K562 (cell line): ENCODE results near the gene HEBP2. TPM values are rescaled to one million over a fixed set of nuclear protein-coding genes. Genes with fewer than 3 reads are reported as not detected.

Experiments
- ATAC-seq: fragments of 200-7000 bp; cut with Tn5 transposase; 3 replicates; pipeline ENCODE4 v1.9.1; 2020; ENCODE audit warnings: moderate library complexity
- BruUV-seq: library from RNA; stranded (reverse); fragments of 400-500 nt; replicated peaks from 2 replicates; lab custom pipeline; 2021; lab: Mats Ljungman, UMichigan
- CTCF ChIA-PET: fragments of 300-600 bp; formaldehyde crosslinking; extraction: SDS; loops from one replicate; lab custom pipeline; 2021; ENCODE audit warnings: low intra/inter-chr PET ratio; lab: Yijun Ruan, JAX
- POLR2A ChIA-PET: fragments of 300-600, 350-650 bp; sonication (Branson Sonifier 250); formaldehyde crosslinking; extraction: SDS; loops from one replicate; lab custom pipeline; 2021; ENCODE audit warnings: antibody characterized with exemption, inconsistent platforms; lab: Yijun Ruan, JAX
- DNase-seq, 4 experiments: peaks; one replicate each; pipeline versions ENCODE4 v3.0.0 to v3.0.0-alpha.2; 2011 to 2018; ENCODE audit warnings: low spot score in 3 of 4, mixed read lengths in 3 of 4; ENCODE audit errors: extremely low read depth in 1 of 4
- FAIRE-seq: peaks from 2 replicates; lab custom pipeline; 2011; peaks lifted over from hg19 to GRCh38; lab: Jason Lieb, UNC
- H2AFZ ChIP-seq: 2 replicates; pipeline ENCODE4 v1.6.0; 2011; ENCODE audit warnings: low read depth, low read length, control low read depth, inconsistent platforms
- H3K27ac ChIP-seq: fragments of 200-600 bp; 3 replicates; pipeline ENCODE4 v1.8.0; 2011; ENCODE audit warnings: low read depth, mild to moderate bottlenecking, control low read depth, inconsistent platforms, low read length, moderate library complexity, mixed read lengths; ENCODE audit errors: extremely low read depth
- H3K27me3 ChIP-seq, 2 experiments: fragments of 300-600 bp in 1 of 2; 2 replicates in 1 of 2; 3 replicates in 1 of 2; pipeline versions ENCODE4 v1.6.0 to v1.8.0; 2011; ENCODE audit warnings: inconsistent platforms in 2 of 2, low read length in 2 of 2, mild to moderate bottlenecking in 1 of 2, mixed read lengths in 1 of 2, moderate library complexity in 1 of 2; ENCODE audit not compliant: control insufficient read depth in 2 of 2, insufficient read depth in 2 of 2
- H3K36me3 ChIP-seq: fragments of 300-600 bp; 3 replicates; pipeline ENCODE4 v1.8.0; 2011; ENCODE audit warnings: mild to moderate bottlenecking, low read length, inconsistent platforms; ENCODE audit not compliant: control insufficient read depth, insufficient read depth
- H3K4me1 ChIP-seq, 2 experiments: fragments of 200-600 bp in 1 of 2; replicated peaks in 1 of 2; 2 replicates in 1 of 2; 3 replicates in 1 of 2; pipeline versions ENCODE4 v1.5.1 to v1.8.0; 2011; ENCODE audit warnings: inconsistent platforms in 2 of 2, low read length in 2 of 2, mild to moderate bottlenecking in 1 of 2, mixed read lengths in 1 of 2, moderate library complexity in 1 of 2; ENCODE audit not compliant: control insufficient read depth in 2 of 2, insufficient read depth in 2 of 2
- H3K4me2 ChIP-seq: 2 replicates; pipeline ENCODE4 v1.6.1; 2011; ENCODE audit warnings: low read length, control low read depth, inconsistent platforms, mixed read lengths; ENCODE audit not compliant: insufficient read depth
- H3K4me3 ChIP-seq: fragments of 200-600 bp; sonication (generic), shearing (Covaris generic); 2 replicates; pipeline ENCODE4 v1.5.1; 2016; ENCODE audit warnings: control low read depth, inconsistent platforms
- H3K79me2 ChIP-seq: fragments of 200-600 bp; 3 replicates; pipeline ENCODE4 v1.8.0; 2011; ENCODE audit warnings: low read length, inconsistent platforms; ENCODE audit not compliant: control insufficient read depth, insufficient read depth
- H3K9ac ChIP-seq, 2 experiments: 2 replicates each; pipeline versions ENCODE4 v1.6.0 to v1.6.1; 2011; ENCODE audit warnings: low read depth in 2 of 2, low read length in 2 of 2, control low read depth in 1 of 2, inconsistent platforms in 1 of 2, mild to moderate bottlenecking in 1 of 2, mixed read lengths in 1 of 2; ENCODE audit not compliant: insufficient read depth in 1 of 2
- H3K9me1 ChIP-seq: one replicate; pipeline ENCODE4 v1.6.0; 2011; ENCODE audit warnings: inconsistent platforms, mild to moderate bottlenecking, low read length, moderate library complexity; ENCODE audit not compliant: control insufficient read depth, insufficient read depth
- H3K9me3 ChIP-seq: replicated peaks from 2 replicates; pipeline ENCODE4 v1.5.1; 2011; ENCODE audit warnings: low read depth, low read length, inconsistent platforms; ENCODE audit not compliant: control insufficient read depth, insufficient read depth
- H4K20me1 ChIP-seq: replicated peaks from 2 replicates; pipeline ENCODE4 v1.6.1; 2011; ENCODE audit warnings: low read length, inconsistent platforms, mixed read lengths; ENCODE audit not compliant: control insufficient read depth, insufficient read depth
- CEBPB ChIP-seq: fragments of 450-650 bp; IDR thresholded peaks from 2 replicates; pipeline ENCODE4 v1.6.1; 2016; ENCODE audit warnings: missing genetic modification characterization, missing compliant biosample characterization
- CEBPG ChIP-seq, 3 experiments: fragments of 200-800 bp in 1 of 3; sonication (Bioruptor generic) in 1 of 3; sonication (generic) in 1 of 3; formaldehyde crosslinking in 1 of 3; IDR thresholded peaks in 2 of 3; conservative IDR thresholded peaks in 1 of 3; 2 replicates each; pipeline versions ENCODE4 v1.6.1 to v1.8.0; 2016 to 2022; ENCODE audit warnings: missing compliant biosample characterization in 2 of 3, missing genetic modification characterization in 2 of 3, mild to moderate bottlenecking in 1 of 3, missing genetic modification reagents in 1 of 3
- DDX20 ChIP-seq: fragments of 450-650 bp; IDR thresholded peaks from 2 replicates; pipeline ENCODE4 v1.6.1; 2016; ENCODE audit warnings: missing genetic modification characterization, low read depth, mild to moderate bottlenecking, missing compliant biosample characterization, moderate library complexity
- ESRRB ChIP-seq: fragments of 250-450 bp; sonication (Bioruptor Pico); IDR thresholded peaks from 2 replicates; pipeline ENCODE4 v1.5.0; 2020; ENCODE audit warnings: mild to moderate bottlenecking, moderate library complexity, borderline replicate concordance
- HOXB6 ChIP-seq: fragments of 250-450 bp; sonication (Bioruptor Pico); IDR thresholded peaks from 2 replicates; pipeline ENCODE4 v1.5.1; 2022; ENCODE audit warnings: mild to moderate bottlenecking, borderline replicate concordance
- MEF2D ChIP-seq: conservative IDR thresholded peaks from 2 replicates; pipeline ENCODE4 v1.6.1; 2016; ENCODE audit warnings: low read depth, missing genetic modification characterization, missing compliant biosample characterization
- NCOA6 ChIP-seq: fragments of 450-650 bp; IDR thresholded peaks from 2 replicates; pipeline ENCODE4 v1.6.1; 2017; ENCODE audit warnings: mild to moderate bottlenecking
- U2AF1 ChIP-seq: fragments of 200-400 bp; formaldehyde crosslinking; optimal IDR thresholded peaks from 2 replicates; pipeline ENCODE3; 2017; ENCODE audit warnings: mild to moderate bottlenecking, low read depth, low read length, moderate library complexity
- ZKSCAN8 ChIP-seq: fragments of 200-800 bp; sonication (Bioruptor generic); IDR thresholded peaks from 2 replicates; pipeline ENCODE4 v1.6.1; 2016; ENCODE audit warnings: missing genetic modification characterization, missing compliant biosample characterization
- ZNF696 ChIP-seq: fragments of 250-450 bp; sonication (Bioruptor Pico); conservative IDR thresholded peaks from 2 replicates; pipeline ENCODE4 v1.4.0; 2020; ENCODE audit warnings: mild to moderate bottlenecking, moderate library complexity
- WGBS: fragments of 100-300 bp; shearing (Covaris generic); methylation state at CpG from one replicate; pipeline ENCODE4 v1.1.6; 2016; ENCODE audit warnings: low coverage, mixed read lengths; ENCODE audit not compliant: insufficient coverage; ENCODE audit errors: missing lambda C conversion rate; 5-methylcytosine and 5-hydroxymethylcytosine counted together
- in situ Hi-C: fragments of 300-500 bp; cut with MboI; formaldehyde crosslinking; loops from 4 replicates; pipeline ENCODE4 v1.15.0; 2018; ENCODE audit warnings: inconsistent platforms, mixed read lengths
- intact Hi-C: fragments of 100-400 bp; cut with micrococcal nuclease; formaldehyde crosslinking; loops from 2 replicates; pipeline ENCODE4 v1.14.2; 2022
- polyA plus RNA-seq, 8 experiments: library from polyadenylated mRNA; depleted of rRNA in 4 of 8; stranded (reverse) in 5 of 8; unstranded in 3 of 8; fragments of >200 nt; fragmentation: Nextera tagmentation in 2 of 8; fragmentation: Illumina TruSeq in 1 of 8; extraction: Ambion mirVana in 2 of 8; extraction: Trizol in 1 of 8; gene quantifications; 2 replicates each; pipeline versions ENCODE4 v1.2.1 to v1.2.3, GENCODE V29; 2011 to 2014; ENCODE audit warnings: inconsistent platforms in 1 of 8, missing spikeins in 1 of 8
- total RNA-seq, 7 experiments: library from RNA; depleted of rRNA in 6 of 7; stranded (reverse); fragments of >200 nt in 6 of 7; fragmentation: Illumina TruSeq in 2 of 7; extraction: Trizol in 2 of 7; gene quantifications; 2 replicates each; pipeline versions ENCODE4 v1.2.1 to v1.2.3, GENCODE V29; 2011 to 2021; ENCODE audit warnings: low replicate concordance in 1 of 7
- TF ChIP-seq, protein P1 (sequence below): fragments of 250-450 bp; sonication (Bioruptor Pico); IDR thresholded peaks from 2 replicates; pipeline ENCODE4 v1.8.0; 2022; ENCODE audit warnings: moderate library complexity, mild to moderate bottlenecking, inconsistent platforms
- TF ChIP-seq, protein P2 (sequence below): fragments of 450-650 bp; formaldehyde crosslinking; conservative IDR thresholded peaks from 2 replicates; pipeline ENCODE4 v1.4.0; 2022; ENCODE audit warnings: mild to moderate bottlenecking, missing genetic modification characterization

HEBP2 gene
- total and polyA plus RNA-seq, 9 of the 15 experiments (the other 6 are each of a cell fraction or from before 2014, with no cell fraction given): 8.5 to 63.7 (median 36.9) TPM

DNA sequence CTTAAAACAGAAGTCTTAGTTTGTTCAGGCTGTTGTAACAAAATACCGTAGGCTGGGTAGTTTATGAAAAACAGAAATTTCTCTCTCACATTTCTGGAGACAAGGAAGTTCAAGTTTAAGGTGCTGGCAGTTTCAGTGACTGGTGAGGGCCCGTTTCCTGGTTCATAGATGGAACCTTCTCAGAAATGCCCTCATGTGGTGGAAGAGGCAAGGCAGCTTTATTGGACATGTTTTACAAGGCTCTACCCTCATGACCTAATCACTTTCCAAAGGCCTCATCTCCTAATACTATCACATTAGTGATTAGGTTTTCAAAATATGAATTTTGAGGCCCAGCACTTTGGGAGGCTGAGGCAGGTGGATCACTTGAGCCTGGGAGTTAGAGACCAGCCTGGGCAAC lies 2.4 kb downstream of the HEBP2 start:
- no peaks in the 10 kb centered on the region for H3K9me1 ChIP-seq
- no peak overlapping the region for H3K27ac ChIP-seq
- no peak for ATAC-seq
- H3K9me3 ChIP-seq: no peaks in the 10 kb centered on the region
- POLR2A ChIA-PET: interaction anchor here (0.6 kb wide), 1 partner anchor 16 kb away, joined by 3 read pairs; no protein-coding TSS in a partner anchor
- H3K4me1 ChIP-seq: peaks cover 10 to 23% of the 10 kb centered on the region in 2 experiments
- intact Hi-C loops: loop anchor here (5.0 kb wide), 1 partner anchor 289 kb away; no protein-coding TSS in a partner anchor
- in situ Hi-C loops: no loop called here
- H3K9ac ChIP-seq: no peak overlapping the region
- BruUV-seq: no TSS peak
- no peak overlapping the region for H3K4me2 ChIP-seq
- no peak for DNase-seq
- CTCF ChIA-PET: no interaction called here
- TF ChIP-seq ZKSCAN8 (CRISPR knock-in tag): no peak
- TF ChIP-seq MEF2D (tag): no peak
- TF ChIP-seq DDX20 (tag): no peak
- no peak overlapping the region for H3K4me3 ChIP-seq
- no peak for FAIRE-seq
- WGBS: 97% methylated on average over 2 of the region's 2 CpGs
- no peaks in the 10 kb centered on the region for H3K27me3 ChIP-seq
- no peak overlapping the region for H2AFZ ChIP-seq
- H3K79me2 ChIP-seq: peaks cover 11% of the 10 kb centered on the region; the same call in 2 of the 3 replicates
- no peaks in the 10 kb centered on the region for H4K20me1 ChIP-seq
- H3K36me3 ChIP-seq: peaks cover 57% of the 10 kb centered on the region

DNA sequence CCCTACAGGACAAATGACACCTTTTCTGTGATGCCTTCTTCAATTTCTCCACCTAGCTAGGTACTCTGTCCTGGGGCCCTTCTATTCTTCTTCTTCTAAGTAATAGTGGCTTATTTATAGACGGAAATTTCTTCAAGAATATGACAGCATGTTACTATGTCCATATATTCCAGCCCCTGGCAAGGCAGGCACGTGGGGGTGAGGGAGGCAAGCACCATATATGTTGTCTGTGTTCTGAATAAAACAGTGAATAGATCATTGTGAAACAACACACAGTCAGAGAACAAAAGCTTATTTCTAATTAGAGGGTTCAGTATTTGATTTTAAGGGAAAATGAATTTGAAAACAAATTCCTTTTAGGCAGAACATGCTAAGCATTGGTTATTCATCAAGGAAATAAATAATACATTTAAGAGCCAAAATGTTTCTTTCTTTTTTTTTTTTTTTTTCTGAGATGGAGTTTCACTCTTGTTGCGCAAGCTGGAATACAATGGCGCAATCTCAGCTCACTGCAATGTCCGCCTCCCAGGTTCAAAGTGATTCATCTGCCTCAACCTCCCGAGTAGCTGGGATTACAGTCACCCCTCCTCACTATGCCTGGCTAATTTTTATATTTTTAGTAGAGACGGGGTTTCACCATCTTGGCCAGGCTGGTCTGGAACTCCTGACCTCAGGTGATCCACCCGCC lies 6.2 kb downstream of the HEBP2 start:
- Histone ChIP-seq H3K9ac (no peak overlapping the region), H3K4me2 (no peak overlapping the region), H3K27ac (no peak overlapping the region)
- DNase-seq: no peak
- FAIRE-seq: no peak
- ATAC-seq: no peak
- 83% methylated on average over 7 of the region's 8 CpGs for WGBS
- CTCF ChIA-PET: no interaction called here
- peak; percentile 93 for TF ChIP-seq CEBPB (tag)
- TF ChIP-seq, protein P1, sequence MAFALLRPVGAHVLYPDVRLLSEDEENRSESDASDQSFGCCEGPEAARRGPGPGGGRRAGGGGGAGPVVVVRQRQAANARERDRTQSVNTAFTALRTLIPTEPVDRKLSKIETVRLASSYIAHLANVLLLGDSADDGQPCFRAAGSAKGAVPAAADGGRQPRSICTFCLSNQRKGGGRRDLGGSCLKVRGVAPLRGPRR (CRISPR knock-in tag): no peak
- peak; percentile 79 for TF ChIP-seq CEBPG (CRISPR knock-in tag; IDR thresholded peaks at IDR 0.05)
- TF ChIP-seq CEBPG (tag; conservative IDR thresholded peaks at IDR 0.05 in 1 of 2, IDR thresholded peaks at IDR 0.05 in 1 of 2): peak; percentile 84 to 92
- TF ChIP-seq NCOA6: no peak
- no peak for TF ChIP-seq ESRRB (CRISPR knock-in tag)
- TF ChIP-seq, protein P2, sequence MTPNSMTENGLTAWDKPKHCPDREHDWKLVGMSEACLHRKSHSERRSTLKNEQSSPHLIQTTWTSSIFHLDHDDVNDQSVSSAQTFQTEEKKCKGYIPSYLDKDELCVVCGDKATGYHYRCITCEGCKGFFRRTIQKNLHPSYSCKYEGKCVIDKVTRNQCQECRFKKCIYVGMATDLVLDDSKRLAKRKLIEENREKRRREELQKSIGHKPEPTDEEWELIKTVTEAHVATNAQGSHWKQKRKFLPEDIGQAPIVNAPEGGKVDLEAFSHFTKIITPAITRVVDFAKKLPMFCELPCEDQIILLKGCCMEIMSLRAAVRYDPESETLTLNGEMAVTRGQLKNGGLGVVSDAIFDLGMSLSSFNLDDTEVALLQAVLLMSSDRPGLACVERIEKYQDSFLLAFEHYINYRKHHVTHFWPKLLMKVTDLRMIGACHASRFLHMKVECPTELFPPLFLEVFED (CRISPR knock-in tag): no peak
- TF ChIP-seq ZNF696 (CRISPR knock-in tag): no peak
- no peak for TF ChIP-seq U2AF1
- no peak for TF ChIP-seq HOXB6 (CRISPR knock-in tag)
- TF ChIP-seq, all 486 proteins: peak for 2
- Histone ChIP-seq H2AFZ (no peak overlapping the region), H3K36me3 (peaks cover 79% of the 10 kb centered on the region), H3K9me3 (no peaks in the 10 kb centered on the region), H3K79me2 (peaks cover 2% of the 10 kb centered on the region; the same call in 1 of the 3 replicates), H4K20me1 (no peaks in the 10 kb centered on the region), H3K27me3 (no peaks in the 10 kb centered on the region), H3K4me1 (peaks cover 0 to 3% of the 10 kb centered on the region in 2 experiments; a peak in 2 of 5 replicates), H3K4me3 (no peak overlapping the region), H3K9me1 (no peaks in the 10 kb centered on the region)
- intact Hi-C loops: no loop called here
- POLR2A ChIA-PET: interaction anchor here (0.5 to 0.6 kb wide), 2 partner anchors 109 to 616 kb away, joined by 3 read pairs; no protein-coding TSS in a partner anchor
- in situ Hi-C loops: no loop called here
- no TSS peak for BruUV-seq
